HG02943 (cell line): ENCODE measurements around the gene TNFSF4.
"Not testable (repeated sequence)": the region's sequence is repeated elsewhere in the genome, so short reads cannot be mapped to it uniquely, and the experiment has no call there.

Source experiments
- ATAC-seq: cut with Tn5 transposase; IDR thresholded peaks from one replicate; pipeline ENCODE4 v1.9.1; 2021; ENCODE audit warnings: mild to moderate bottlenecking, low read depth, moderate library complexity; ENCODE audit not compliant: unreplicated experiment

Gene TNFSF4

DNA sequence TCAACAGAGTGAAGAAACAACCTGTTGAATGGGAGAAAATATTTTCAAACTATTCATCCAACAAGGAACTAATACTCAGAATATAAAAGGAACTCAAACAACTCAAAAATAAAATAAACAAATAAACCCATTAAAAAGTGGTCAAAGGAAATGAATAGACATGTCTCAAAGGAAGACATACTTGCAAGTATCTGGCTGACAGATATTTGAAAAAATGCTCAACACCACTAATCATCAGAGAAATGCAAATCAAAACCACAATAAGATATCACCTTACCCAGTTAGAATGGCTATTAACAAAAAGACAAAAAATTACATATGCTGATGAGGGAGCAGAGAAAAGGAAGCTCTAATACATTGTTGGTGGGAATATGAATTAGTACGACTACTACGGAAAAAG, 38.2 kb downstream of the TNFSF4 start:
- ATAC-seq: no peak

DNA sequence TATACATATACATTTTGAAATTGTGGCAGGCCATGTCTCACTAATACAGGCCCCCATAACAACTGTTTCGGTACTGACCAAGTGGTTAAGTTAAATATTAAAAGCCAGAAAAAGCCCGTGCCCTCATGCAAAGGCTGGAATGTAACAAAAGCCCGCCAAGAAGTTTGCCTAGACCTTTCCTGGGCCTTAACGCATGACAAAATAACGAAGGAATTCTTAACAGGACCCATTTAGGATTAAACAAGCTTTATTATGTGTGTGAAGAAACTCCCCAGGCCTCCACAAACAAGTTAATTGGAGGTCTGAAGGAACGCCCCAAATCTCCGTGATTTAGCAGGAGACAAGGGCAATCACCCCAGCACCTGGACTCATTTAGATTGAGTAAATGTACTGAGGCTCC, 42.4 kb downstream of the TNFSF4 start:
- no peak for ATAC-seq

DNA sequence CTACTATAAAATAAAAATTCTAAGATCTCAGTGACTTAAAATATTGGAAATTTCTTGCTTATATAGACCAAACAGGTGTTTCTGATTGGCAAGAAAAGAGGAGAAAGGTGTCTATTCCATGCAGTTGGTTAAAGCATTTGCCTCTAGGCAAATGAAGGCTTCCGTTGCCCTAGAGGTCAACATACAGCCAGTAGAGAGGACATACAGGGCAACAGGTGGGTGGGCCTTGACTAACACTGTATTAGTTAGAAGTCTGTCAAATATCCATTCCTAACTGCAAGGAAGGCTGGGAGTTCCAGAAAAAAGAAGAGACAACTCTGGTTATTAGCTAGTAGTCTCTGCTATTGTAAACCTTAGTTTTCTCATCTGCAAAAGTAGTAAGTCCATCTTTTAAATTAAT, 43.0 kb downstream of the TNFSF4 start:
- ATAC-seq: no peak

GRCh38 chr1:173163222-173163621, 43.9 kb downstream of the TNFSF4 start:
- no peak for ATAC-seq

- ATAC-seq: no peak
Measured at GRCh38 chr1:173162601-173163000, 44.5 kb downstream of the TNFSF4 start.

DNA sequence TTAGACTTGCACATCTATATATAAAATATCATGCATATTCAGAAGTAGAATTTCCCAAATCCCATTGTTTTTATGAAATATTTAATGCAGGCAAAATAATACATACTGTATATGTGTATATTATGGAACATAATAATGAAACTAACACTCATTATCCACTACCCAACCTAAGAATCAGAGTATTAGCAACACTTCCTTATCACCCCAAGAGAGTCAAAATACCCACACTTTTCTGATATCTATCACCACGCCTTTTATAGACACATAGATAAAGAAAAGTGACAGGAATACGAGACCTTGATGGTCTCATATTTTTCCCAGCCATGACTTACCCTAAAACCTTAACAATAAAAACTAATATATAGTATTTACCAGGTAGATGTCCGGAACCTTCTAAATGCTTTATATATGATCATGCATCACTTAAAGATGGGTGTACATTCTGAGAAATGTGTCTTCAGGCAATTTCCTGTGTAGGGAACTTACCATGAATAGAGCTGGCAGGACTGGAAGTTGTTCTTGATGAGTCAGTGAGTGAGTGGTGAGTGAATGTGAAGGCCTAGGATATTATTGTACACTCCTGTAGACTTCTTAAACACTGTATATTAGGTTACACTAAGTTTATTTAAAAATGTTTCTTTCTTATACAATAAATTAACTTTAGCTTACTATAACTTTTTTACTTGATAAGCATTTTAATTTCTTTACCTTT, 45.5 kb downstream of the TNFSF4 start:
- no peak for ATAC-seq

GRCh38 chr1:173153964-173154363, 53.2 kb downstream of the TNFSF4 start:
- not testable (repeated sequence) for ATAC-seq

DNA sequence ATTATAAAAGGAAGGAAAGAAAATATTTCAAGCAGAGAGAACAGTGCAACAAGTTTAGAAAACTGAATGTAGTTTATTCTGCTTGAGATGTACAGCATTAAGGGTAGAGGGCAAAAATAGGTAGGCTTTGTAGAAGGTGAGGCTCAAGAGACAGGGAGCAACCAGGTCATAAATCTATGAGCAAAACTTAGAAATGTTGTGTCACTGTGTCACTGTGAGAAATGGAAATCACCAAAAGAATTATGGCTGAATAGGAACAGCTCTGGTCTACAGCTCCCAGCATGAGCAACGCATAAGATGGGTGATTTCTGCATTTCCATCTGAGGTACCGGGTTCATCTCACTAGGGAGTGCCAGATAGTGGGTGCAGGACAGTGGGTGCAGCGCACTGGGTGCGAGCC, 53.6 kb downstream of the TNFSF4 start:
- no peak for ATAC-seq

- no peak for ATAC-seq
Measured at GRCh38 chr1:173152598-173152997, 54.5 kb downstream of the TNFSF4 start.

GRCh38 chr1:173150795-173151194, 56.3 kb downstream of the TNFSF4 start:
- ATAC-seq: no peak

DNA sequence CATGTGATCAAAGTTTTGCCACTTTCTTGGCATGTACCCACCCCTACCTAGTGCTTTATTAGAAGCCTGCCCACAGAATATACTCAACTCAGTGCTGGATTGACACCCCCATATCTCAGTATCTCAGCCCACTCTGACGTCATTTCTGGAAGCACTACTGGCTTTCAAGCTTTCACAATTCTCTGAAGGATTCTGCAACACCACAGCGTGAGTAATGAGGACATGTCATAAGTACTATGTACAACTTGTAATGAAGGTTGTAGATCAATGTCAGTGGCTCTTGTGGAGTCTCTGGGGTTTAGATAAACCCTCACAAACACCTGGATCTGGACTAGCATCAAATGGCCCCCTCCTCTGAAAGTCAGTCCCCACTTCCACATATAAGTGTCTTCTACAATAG, 57.2 kb downstream of the TNFSF4 start:
- no peak for ATAC-seq

DNA sequence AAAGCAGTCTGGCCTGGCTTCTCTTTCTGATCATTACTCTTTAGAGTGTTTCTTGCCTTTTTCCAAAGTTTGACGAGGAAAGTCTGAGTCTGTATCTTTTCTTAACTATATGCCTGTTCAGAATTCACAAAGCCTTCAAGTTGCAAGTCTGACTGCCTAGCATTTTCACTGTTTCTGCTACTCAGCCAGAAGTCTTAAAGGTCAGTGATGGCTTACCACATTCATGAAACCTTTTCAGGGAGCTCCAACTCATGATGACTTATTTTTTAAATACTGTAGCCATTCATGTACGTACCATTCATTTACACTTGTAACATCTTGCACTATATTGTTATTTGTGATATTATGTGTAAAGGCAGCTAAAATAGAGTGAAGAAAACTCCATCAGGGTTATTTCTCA, 58.2 kb downstream of the TNFSF4 start:
- no peak for ATAC-seq

GRCh38 chr1:173148545-173148944, 58.6 kb downstream of the TNFSF4 start:
- ATAC-seq: no peak

- no peak for ATAC-seq
Measured at GRCh38 chr1:173140733-173141132, 66.4 kb downstream of the TNFSF4 start.

- no peak for ATAC-seq
Measured at GRCh38 chr1:173139706-173140105, 67.4 kb downstream of the TNFSF4 start.

GRCh38 chr1:173137107-173137706, 69.9 kb downstream of the TNFSF4 start:
- ATAC-seq: no peak

DNA sequence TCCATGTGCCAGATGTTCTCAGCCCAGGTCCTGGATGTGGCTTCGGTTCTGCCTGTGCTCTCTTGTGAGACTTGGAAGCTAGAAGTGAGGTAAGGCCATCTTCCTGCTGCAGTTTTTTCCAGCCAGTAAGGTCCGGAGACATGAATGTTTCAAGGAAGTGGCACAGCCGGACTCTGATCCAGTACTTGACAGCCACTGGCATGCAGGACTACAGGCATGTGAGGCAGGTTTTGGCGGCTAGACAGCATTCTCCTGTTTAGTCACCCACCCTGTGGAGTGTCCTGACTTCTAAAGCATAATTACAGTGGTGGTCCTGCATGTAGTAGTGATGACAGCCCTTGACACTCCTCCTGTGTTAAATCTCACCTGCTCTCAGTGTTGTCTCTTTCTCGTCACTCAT, 72.3 kb downstream of the TNFSF4 start:
- ATAC-seq: no peak

GRCh38 chr1:173134029-173134428, 73.1 kb downstream of the TNFSF4 start:
- no peak for ATAC-seq
